Measurements from ENCODE around the gene FCGBP.
"Not testable (repeated sequence)": the region's sequence is repeated elsewhere in the genome, so short reads cannot be mapped to it uniquely, and the experiment has no call there.

The FCGBP gene

GRCh38 chr19:39917561-39918182 is 16.8 kb downstream of the FCGBP start:
- no peak for DNase-seq (ENCODE audit: low spot score)

GRCh38 chr19:39916851-39917396 is 17.5 kb downstream of the FCGBP start:
- no peak for DNase-seq (ENCODE audit: low spot score)

GRCh38 chr19:39916236-39916635 is 18.2 kb downstream of the FCGBP start:
- DNase-seq (ENCODE audit: low spot score) = no peak

- DNase-seq (ENCODE audit: low spot score) = no peak
Observed at GRCh38 chr19:39915848-39916215, 18.6 kb downstream of the FCGBP start.

- DNase-seq (ENCODE audit: low spot score) = no peak
Observed at GRCh38 chr19:39915101-39915847, 19.2 kb downstream of the FCGBP start.

DNA sequence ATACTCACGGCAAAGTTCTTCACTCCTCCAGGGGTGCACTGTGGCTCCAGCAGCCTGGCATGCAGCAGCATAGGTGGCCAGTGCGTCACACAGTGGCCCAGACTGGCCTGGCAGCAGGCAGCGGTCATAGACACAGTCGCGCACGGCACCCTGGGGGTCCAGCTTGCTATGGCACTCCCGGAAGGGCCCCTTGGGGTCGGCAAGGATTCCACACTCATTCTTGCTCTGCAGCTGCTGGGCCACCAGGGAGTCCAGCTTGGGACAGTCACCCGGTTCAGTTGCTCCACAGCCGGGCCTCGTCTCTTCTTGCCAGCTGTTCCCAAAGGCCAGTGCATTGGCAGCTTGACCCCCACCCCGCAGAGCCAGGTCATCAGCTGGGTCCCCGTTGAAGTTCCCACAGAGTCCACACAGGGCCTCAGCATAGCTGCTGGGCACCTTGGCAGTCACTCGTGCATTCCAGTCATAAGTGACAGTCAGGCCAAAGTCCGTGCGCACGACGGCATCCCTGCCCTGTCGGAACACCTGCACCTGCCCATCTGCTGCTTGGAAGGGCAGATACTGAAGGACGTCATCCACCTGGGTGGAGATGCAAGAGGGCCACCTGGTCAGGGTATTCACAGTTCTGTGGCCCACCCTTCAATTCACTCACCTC is 20.6 kb downstream of the FCGBP start:
- no peak for DNase-seq (ENCODE audit: low spot score)

GRCh38 chr19:39908803-39909202 is 25.6 kb downstream of the FCGBP start:
- no peak for DNase-seq (ENCODE audit: low spot score)

- no peak for DNase-seq (ENCODE audit: low spot score)
Observed at GRCh38 chr19:39906820-39907611, 27.4 kb downstream of the FCGBP start.

DNA sequence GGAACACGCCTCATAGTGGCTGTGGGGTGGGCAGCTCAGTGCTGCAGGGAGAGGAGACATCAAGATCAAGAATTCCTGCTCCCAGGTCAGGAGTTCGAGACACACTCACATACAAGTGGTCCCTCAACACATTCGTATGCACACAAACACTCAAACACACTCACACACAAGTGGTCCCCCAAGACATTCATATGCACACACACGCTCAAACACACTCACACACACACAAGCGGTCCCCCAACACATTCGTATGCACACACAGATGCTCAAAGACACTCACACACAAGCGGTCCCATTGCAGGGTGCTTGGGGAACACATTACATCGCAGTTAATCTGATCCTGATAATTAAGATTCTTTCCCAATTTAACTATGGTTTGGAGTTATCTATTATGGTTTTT is 28.2 kb downstream of the FCGBP start:
- DNase-seq (ENCODE audit: low spot score) = no peak

GRCh38 chr19:39903486-39904091 is 30.8 kb downstream of the FCGBP start:
- DNase-seq (ENCODE audit: low spot score) = not testable (repeated sequence)

DNA sequence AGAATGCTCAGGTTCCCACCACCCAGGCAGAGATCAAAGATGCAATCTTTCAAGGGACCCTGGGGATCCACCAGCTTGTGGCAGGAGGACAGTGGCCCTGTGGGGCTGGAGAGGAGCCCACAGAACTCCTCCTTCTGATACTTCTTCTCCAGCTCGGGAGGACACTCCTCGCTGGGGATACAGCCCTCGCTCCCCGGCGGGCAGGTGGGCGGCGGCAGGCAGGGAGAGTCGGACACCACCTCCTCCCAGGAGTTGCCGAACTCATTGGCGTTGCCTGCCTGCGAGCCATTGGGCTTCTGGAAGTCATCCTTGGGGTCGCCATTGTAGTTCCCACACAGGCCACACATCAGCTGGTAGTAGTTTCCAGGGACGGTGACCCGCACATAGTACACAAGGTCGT is 32.1 kb downstream of the FCGBP start:
- DNase-seq (ENCODE audit: low spot score) = not testable (repeated sequence)

DNA sequence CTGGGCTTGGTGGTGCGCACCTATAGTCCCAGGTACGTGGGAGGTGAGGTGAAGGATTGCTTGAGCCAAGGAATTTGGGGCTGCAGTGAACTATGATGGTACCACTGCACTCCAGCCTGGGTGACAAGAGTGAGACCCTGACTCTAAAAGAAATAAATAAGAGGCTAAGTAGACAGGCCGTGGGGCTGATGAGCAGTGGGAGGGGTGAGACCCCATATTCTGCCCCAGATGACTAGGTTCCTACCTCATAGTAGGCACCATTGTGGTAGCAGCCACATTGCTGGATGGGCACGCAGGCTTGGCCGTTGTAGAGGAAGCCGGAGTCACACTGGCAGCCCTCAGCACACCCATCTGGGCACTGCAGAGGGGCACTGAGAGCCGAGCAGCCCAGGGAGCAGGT is 32.8 kb downstream of the FCGBP start:
- not testable (repeated sequence) for DNase-seq (ENCODE audit: low spot score)

DNA sequence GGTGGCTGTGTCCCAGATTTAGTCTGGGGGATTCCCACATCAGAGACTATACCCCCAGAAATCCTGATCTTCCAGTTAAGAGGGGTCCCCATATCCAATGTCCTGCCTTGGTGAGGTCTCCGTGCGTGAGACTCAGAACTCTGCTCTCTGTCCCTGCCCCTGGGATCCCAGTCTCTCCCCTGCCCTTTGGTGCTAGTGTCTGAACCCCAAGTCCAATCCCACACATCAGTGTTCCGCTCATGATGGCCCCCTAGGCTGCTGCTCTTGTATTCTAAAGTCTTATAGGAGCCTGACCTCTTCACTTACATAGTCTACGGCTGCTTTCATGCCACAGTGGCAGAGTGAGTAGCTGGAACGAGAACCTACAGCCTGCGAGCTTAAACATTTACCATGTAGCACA is 35.6 kb downstream of the FCGBP start:
- not testable (repeated sequence) for DNase-seq (ENCODE audit: low spot score)

- not testable (repeated sequence) for DNase-seq (ENCODE audit: low spot score)
Observed at GRCh38 chr19:39897511-39898245, 36.8 kb downstream of the FCGBP start.

DNA sequence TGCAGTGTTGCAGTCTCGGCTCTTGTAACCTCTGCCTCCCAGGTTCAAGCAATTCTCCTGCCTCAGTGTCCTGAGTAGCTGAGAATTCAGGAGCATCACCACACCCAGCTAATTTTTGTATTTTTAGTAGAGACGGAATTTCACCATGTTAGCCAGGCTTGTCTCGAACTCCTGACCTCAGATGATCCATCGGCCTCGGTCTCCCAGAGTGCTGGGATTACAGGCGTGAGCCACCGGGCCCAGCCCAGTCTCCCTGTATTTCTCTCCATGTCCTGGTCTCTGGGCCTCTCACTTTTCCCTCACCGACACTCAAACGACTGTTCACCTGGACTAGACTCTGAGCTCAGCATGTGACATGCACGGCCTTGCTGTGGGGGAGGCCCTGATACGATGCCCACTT is 39.3 kb downstream of the FCGBP start:
- DNase-seq (ENCODE audit: low spot score) = not testable (repeated sequence)

DNA sequence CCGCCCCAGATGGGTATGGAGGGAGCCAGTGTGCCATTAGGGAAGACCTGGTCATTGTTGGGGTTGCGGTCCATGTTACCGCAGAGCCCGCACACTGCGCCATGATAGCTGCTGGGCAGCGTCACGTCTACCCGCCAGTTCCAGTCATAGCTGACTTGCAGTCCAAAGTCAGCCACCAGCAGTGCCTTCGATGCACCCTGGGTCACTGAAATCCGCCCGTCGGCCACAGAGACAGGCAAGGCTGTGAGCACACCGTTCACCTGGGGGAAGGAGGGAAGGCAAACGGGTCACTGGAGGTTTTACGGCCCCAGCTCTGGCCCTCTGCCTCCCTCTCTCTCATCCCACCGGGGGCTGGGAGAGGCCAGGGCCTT is 40.2 kb downstream of the FCGBP start:
- not testable (repeated sequence) for DNase-seq (ENCODE audit: low spot score)

DNA sequence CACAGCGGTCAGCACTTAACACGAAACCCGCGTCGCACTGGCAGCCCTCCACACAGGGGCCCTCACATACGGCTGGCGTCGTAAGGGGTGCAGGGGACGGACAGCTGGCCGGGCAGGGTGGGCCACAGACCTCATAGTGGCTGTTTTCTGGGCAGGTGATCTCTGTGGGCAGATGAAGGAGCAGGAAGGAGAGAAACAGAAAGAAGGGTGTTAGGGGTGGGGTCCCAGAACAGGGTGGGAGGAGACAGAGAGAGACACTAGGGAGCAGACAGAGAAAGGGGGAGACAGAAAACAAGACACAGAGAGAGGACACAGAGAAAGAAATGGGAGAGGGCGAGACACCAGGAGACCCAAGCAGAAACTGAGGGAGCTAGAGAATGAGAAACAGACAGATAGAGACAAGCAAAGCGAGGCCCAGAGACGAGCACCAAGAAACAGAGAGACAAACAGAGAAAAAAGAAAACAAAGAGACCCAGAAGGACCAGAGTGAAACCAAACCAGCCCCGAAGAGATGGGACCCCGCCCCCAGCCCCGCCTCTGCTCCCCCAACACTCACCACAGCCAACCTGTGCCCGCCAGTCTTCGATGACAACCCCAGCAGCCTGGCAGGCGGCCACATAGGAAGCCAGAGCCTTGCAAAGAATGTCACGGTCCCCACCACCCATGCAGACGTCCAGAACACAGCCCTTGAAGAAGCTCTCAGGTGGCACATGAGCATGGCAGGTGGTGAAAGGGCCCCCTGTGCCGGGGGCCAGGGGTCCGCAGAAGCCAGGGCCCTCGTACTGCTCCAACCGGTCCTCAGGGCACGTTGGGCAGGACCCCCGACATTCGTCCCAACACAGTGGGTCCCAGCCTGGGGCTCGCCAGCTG is 40.8 kb downstream of the FCGBP start:
- DNase-seq (ENCODE audit: low spot score) = not testable (repeated sequence)

GRCh38 chr19:39892506-39892902 is 41.9 kb downstream of the FCGBP start:
- DNase-seq (ENCODE audit: low spot score) = not testable (repeated sequence)

DNA sequence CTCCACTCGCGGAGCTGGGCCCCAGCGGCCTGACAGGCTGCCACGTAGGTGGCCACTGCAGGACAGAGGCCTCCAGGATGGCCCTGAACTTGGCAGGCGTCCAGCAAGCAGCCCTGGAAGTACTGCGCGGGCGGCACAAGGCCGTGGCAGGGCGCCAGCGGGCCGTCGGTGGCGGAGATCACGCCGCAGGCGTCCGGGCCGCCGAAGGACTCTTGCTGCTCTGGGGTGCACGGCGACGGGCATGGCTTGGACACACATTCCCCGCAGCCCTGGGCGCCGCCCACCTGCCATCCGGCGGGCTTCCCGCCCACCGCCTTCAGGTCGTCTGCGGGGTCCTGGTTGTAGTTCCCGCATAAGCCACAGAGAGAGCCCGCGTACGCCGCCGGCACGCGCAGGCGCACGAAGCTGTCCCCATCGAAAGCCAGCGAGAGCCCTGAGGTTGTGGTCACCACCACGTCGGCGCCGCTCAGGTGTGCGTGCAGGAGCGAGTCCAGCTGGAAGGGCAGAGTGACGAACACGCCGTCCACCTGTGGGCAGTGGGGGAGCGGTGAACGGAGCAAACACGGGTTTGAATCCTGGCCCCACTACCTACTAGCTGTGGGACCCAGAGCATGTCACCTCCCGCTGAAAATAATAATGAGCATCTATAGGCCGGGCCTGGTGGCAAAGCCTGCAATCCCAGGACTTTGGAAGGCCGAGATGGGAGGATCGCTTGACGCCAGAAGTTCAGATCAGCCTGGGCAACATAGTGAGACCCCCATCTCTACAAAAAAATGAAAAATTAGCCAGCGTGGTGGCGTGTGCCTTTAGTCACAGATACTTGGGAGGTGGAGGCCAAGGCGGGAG is 42.6 kb downstream of the FCGBP start:
- not testable (repeated sequence) for DNase-seq (ENCODE audit: low spot score)
